Left cardiac atrium (tissue), 4 donors: ENCODE data around the gene EZH1. TPM values are rescaled to one million over a fixed set of nuclear protein-coding genes. Genes with fewer than 3 reads are reported as not detected.
A peak's percentile ranks its signal among the peaks of the same experiment; 100 is the strongest.
"Not testable (repeated sequence)": the region's sequence is repeated elsewhere in the genome, so short reads cannot be mapped to it uniquely, and the experiment has no call there.

Experiments used
- ATAC-seq, 2 donors: fragments of 200-7000 bp; cut with Tn5 transposase; one replicate each; pipeline ENCODE4 v1.9.1; 2020; ENCODE audit warnings: mild to moderate bottlenecking in 2 of 2, moderate library complexity in 2 of 2
- DNase-seq: peaks from one replicate; pipeline ENCODE4 v3.0.0-alpha.2; 2020
- intact Hi-C, 2 donors: fragments of 100-400 bp; cut with DNase I; formaldehyde crosslinking; loops; one replicate each; pipeline versions ENCODE4 v1.14.1 to v1.15.1; 2022 to 2023
- total RNA-seq, 2 donors: library from RNA; stranded (reverse); fragmentation: NEBNext Ultra II Directional; extraction: Animal tissue kit (Norgen Biotek cat#: 25700); gene quantifications; one replicate each; pipeline ENCODE4 v1.2.1, GENCODE V29; 2021
- donor health status: DM: no; HTN: yes; CAD: no.
- donor health status: DM: no; HTN: yes; CAD: no; lungs with severe emphysema.
- donor health status: DM: yes; HTN: yes; CAD: no.
- donor health status: Dilated cardiomyopathy.

EZH1 gene
- total RNA-seq, 2 donors from 2014 or later: 28.7 to 38.1 TPM

- intact Hi-C loops: loop anchor here in 1 of 2 donors (10.0 kb wide), 1 partner anchor 102 kb away; the partner anchor contains the start of gene PSMC3IP
- ATAC-seq (peak in 1 of 2 donors; percentile 1), DNase-seq (no peak)
Measured at GRCh38 chr17:42676424-42677011, 68.3 kb downstream of the EZH1 start, which contains the start of gene PLEKHH3. PLEKHH3 (minus strand) TSS chr17:42676994; CDS start chr17:42676563, 431 bp downstream.

DNA sequence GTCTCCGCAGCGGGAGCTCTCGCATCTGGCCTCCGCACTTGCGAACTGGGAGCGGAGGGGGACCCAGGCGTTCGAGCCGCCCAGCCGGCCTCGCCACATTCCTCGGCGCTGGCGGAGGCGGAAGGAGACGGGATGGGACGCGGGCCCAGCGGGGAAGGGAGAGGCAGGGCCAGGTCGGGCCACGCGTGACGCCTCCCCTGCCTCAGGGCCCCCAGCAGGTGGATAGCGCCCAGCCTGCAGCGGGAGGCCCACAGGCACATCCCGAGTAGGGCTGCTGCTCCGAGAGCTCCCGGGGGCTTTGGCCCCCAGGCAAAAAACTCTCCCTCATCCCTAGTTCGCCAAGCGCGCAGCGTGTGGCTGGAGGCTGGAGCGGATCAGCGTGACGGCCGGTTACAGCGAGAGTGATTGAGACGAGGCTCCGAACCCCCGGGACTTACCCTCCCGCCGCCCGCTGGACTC is 68.8 kb downstream of the EZH1 start:
- ATAC-seq: peak; percentile 9
- intact Hi-C loops: loop anchor here in 1 of 2 donors (10.0 kb wide), 1 partner anchor 101 kb away; the partner anchor contains the start of gene PSMC3IP
- DNase-seq: peak; percentile 72

- ATAC-seq (peak; percentile 2 to 5), DNase-seq (peak; percentile 45)
- intact Hi-C loops: loop anchor here in 1 of 2 donors (10.0 kb wide), 1 partner anchor 101 kb away; the partner anchor contains the start of gene PSMC3IP
Measured at GRCh38 chr17:42675348-42675964, 69.4 kb downstream of the EZH1 start.

DNA sequence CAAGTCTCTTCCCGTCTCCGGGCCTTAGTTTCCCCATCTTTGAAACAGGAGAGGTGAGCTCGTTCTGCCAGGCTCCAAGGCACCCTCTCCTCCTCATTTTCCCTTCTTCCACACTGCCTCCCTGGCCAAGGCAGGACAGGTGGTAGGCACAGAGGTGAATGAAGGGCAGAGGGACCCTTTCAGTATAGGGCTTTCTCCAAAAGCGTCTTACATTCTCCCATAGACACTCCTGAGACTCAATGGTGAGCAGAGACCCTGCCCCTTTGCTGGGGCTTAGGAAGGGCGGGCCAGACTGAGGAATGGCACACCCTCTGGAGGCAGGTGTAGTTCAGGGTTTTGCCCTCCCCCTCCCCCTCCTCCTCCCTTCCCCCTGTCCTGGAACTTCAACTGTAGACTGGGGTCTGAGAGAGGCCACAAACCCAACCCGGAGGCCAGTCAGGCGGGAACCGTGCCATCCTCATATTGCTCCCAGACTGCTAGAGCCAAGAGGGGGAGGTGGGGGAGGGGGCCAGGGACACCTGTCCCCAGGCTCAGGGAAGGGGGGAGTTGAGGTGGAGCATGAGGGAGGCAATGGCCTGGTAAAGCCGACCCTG is 70.0 kb downstream of the EZH1 start:
- ATAC-seq: no peak
- intact Hi-C loops: loop anchor here in 1 of 2 donors (10.0 kb wide), 1 partner anchor 100 kb away; the partner anchor contains the start of gene PSMC3IP
- DNase-seq: peak; percentile 39

- ATAC-seq (peak; percentile 3 to 5), DNase-seq (peak; percentile 77)
- intact Hi-C loops: loop anchor here in 1 of 2 donors (10.0 kb wide), 1 partner anchor 99 kb away; the partner anchor contains the start of gene PSMC3IP
Measured at GRCh38 chr17:42673885-42674754, 70.7 kb downstream of the EZH1 start.

GRCh38 chr17:42673266-42673884 is 71.5 kb downstream of the EZH1 start:
- no peak for DNase-seq
- intact Hi-C loops: loop anchor here in 1 of 2 donors (10.0 kb wide), 1 partner anchor 99 kb away; the partner anchor contains the start of gene PSMC3IP

DNA sequence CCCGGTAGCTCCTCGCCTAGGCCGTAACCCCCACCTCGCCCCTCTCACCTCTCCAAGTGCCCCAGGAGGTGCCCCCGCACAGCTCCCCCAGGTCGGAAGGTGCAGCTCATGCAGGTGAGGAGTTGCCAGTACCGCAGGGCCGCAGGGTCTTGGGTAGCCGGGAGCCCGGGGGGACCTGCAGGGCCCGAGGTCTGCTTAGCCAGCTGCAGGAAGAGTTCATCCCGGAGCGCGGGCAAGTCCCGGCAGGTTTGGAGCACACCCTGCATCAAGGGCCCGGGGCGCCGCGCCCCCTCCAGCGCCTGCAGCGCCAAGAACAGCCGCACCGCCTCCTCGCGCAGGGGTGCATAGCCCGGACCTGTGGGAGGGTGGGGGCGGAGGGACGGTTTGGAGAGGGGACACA is 72.8 kb downstream of the EZH1 start:
- no peak for DNase-seq
- no peak for ATAC-seq
- intact Hi-C loops: loop anchor here in 1 of 2 donors (10.0 kb wide), 1 partner anchor 97 kb away; the partner anchor contains the start of gene PSMC3IP

More at GRCh38 chr17:42673266-42673884, 71.5 kb downstream of the EZH1 start:
- ATAC-seq: no peak

- DNase-seq: no peak
- ATAC-seq: no peak
- intact Hi-C loops: loop anchor here in 1 of 2 donors (10.0 kb wide), 1 partner anchor 96 kb away; the partner anchor contains the start of gene PSMC3IP
Measured at GRCh38 chr17:42670789-42671657, 73.8 kb downstream of the EZH1 start.

DNA sequence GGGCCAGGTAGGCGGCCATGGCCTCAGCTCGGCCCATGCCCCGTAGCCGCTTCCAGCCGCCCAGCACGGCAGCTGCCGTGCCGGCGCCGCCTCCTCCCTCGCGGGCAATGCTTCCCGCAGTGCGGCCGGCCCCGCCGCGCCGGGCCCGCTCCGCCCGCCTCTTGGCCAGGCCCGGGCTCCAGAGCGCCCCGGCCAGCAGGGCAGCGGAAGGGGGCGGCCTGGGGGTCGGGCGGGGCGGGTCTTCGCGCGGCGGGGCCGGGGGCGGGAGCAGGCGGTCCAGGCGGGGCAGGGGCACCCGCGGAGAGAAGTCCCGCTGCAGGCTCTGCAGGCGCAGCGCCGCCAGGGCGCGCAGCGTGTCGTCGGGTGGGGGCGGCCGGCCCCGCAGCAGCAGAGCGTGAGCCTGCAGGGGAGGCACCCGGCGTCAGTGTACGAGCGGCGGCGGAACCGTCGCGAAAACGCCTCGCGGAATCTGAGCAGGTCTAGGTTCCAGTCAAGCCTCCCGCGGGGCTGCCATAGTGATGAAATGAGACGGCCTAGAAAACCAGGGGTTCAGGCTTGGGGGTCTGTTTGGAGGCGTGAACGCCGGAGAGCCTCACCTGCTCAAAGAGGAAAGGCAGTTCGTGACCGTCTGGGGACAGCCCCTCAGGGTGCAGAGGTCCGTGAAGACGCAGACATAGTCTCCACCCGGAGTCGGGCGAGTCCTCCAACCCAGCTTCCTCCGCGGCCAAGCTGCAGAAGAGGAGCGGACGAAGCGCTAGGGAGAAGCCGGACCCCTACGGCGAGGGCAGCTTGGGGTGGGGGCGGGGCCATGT is 74.7 kb downstream of the EZH1 start:
- ATAC-seq (no peak), DNase-seq (no peak)
- intact Hi-C loops: loop anchor here in 1 of 2 donors (10.0 kb wide), 1 partner anchor 95 kb away; the partner anchor contains the start of gene PSMC3IP

DNA sequence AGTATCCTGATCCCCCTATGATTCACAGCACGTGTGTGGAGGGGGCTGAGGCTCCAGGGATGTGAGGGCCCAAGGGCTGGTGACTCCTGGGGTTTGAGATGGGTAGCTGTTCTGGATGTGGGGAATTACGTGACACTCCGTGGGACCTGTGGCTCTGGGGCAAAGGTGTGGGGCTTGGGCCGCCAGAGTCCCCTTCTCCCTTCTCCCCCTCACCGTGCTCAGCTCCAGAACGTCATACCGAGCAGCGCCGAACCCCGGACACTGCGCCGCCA is 75.2 kb downstream of the EZH1 start:
- intact Hi-C loops: no loop called here
- ATAC-seq (no peak), DNase-seq (no peak)

- ATAC-seq (peak; percentile 39 to 89), DNase-seq (peak; percentile 47)
- intact Hi-C loops: no loop called here
Measured at GRCh38 chr17:42667088-42667951, 77.5 kb downstream of the EZH1 start.

- ATAC-seq, DNase-seq, intact Hi-C loops: not testable (repeated sequence)
Measured at GRCh38 chr17:42666126-42666525, 78.7 kb downstream of the EZH1 start.

- no peak for DNase-seq
- intact Hi-C loops: no loop called here
Measured at GRCh38 chr17:42665581-42666001, 79.2 kb downstream of the EZH1 start.

GRCh38 chr17:42660692-42661345 is 84.0 kb downstream of the EZH1 start:
- no peak for ATAC-seq
- no peak for DNase-seq
- intact Hi-C loops: no loop called here

More at GRCh38 chr17:42665581-42666001, 79.2 kb downstream of the EZH1 start:
- ATAC-seq: peak in 1 of 2 donors; percentile 13

- intact Hi-C loops: not testable (repeated sequence)
- ATAC-seq: peak; percentile 35 to 44
Measured at GRCh38 chr17:42659932-42660274, 84.9 kb downstream of the EZH1 start.

More at GRCh38 chr17:42659932-42660274, 84.9 kb downstream of the EZH1 start:
- not testable (repeated sequence) for DNase-seq
